NCI-H446 treated with DMSO at 0.1 percent for 48 hours (cell line): ENCODE data around the gene LIG1.

Experiments used
- DNase-seq: peaks from one replicate; lab custom pipeline; 2025; lab: John Stamatoyannopoulos, UW

LIG1 gene

DNA sequence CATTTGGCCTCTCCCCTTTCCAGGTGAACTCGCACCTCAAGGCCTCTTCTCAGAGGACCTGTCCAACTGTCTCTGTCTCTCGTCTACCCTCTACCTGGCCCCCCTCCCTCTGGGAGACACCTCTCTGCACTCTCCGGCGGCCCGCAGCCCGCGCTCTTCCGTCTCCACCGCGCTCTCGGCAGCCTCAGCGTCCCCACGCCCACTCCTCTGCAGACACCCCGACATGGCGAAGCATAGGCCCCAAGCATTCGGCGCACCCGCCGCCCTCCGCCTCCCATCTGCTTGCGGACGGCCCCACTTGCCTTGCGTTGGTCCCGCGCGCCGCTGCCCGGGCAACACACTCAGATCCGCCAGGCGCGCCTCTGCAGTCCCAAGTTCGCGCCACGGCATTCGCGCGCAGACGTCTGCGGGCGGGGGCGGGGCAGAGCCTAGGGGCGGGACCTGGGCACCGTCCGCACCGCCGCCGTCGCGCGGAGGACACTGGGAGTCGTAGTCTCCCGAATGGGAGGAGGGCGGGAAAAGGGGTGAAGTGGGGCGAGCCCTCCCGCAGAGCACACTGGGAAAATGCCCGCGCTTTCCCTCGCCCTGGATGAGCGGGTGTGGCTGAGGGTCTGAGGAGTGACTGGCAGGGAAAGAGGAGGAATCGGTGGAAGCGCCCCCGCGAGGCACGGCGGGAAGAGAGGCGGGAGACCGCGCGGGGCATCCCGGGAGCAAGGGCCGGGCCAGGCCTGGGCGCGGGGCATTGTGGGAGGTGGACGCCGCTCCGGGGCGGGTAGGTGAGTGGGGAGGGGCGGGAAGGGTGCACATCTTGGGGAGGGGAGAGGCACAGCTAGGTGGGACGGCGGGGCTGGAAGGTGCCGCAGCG lies at the start of gene LIG1, which contains the start of gene ZSWIM9:
TSS of gene LIG1 (minus strand) at position 406 of the 865 bp plus-strand sequence. CDS start 4,778 bp downstream, outside the sequence.
TSS of gene ZSWIM9 (plus strand) at position 742 of the 865 bp plus-strand sequence. CDS start 1,123 bp downstream, outside the sequence.
- peak; percentile 93 for DNase-seq

DNA sequence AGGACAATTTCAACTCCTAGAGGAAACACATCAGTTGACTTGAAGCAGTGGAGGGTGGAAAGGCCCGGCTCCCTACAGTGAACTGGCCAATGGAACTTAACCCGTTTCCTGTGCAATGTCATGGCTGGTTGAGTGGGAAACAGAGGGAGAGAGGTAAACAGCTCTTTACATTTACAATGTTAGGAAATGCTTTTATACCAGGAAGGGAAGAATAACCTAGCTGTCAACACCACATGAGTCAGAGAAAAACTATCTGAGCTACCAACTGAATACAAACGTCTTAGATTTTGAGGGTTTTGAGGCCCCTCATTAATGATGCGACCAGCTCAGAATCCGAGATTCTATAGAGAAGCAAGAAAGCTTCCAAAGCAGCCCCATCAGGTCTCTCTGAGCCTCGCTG lies 48.9 kb upstream of the LIG1 start:
- DNase-seq, result no peak

DNA sequence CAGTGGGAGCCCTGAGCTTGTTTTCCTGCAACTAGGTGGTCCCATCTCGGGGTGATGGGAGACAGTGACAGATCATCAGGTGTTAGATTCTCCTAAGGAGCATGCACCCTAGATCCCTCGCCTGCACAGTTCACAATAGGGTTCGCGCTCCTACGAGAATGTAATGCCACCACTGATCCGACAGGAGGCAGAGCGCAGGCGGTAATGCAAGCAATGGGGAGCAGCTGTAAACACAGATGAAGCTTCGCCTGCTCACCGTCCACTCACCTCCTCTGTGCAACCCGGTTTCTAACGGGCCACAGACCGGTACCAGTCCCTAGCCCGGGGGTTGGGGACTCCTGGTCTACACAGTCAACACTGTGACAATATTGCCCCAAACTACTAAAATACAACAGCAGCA lies 46.8 kb upstream of the LIG1 start:
- no peak for DNase-seq

DNA sequence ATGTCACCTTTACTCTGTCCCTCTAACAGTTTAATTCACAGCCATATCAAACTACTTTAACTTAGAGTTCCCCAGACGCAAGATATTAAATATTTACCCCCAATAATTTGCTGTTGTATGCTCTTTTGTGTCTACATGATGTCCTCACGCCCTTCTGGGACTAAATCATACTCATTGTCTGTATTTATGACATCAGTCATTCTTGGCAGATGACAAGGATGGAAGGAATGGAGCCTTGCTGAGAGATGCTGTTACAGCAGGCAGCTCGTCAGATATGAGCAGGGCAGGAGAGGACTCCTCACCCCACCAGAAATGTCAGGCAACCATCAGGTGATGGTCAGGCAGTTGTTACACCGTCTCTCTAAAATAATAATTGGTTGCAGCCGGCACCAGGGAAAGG lies 43.8 kb upstream of the LIG1 start:
- DNase-seq, result no peak

DNA sequence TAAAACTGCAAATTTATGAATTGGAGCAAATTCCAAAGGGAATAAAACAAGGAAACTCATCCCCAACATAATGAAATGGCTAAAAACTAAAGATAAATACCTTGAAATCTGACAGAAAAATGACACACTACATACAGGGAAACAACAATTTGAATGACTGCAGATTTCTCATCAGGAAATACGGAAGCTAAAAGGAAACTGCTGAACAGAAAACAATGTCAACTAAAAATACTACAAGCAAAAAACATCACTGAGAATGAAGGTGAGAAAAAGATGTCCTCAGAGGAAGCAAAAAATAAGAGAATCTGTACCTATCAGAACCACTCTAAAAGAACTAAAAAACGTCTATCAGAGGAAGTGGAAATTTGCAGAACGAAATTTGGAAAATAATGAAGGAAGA lies 39.9 kb upstream of the LIG1 start:
- no peak for DNase-seq

DNA sequence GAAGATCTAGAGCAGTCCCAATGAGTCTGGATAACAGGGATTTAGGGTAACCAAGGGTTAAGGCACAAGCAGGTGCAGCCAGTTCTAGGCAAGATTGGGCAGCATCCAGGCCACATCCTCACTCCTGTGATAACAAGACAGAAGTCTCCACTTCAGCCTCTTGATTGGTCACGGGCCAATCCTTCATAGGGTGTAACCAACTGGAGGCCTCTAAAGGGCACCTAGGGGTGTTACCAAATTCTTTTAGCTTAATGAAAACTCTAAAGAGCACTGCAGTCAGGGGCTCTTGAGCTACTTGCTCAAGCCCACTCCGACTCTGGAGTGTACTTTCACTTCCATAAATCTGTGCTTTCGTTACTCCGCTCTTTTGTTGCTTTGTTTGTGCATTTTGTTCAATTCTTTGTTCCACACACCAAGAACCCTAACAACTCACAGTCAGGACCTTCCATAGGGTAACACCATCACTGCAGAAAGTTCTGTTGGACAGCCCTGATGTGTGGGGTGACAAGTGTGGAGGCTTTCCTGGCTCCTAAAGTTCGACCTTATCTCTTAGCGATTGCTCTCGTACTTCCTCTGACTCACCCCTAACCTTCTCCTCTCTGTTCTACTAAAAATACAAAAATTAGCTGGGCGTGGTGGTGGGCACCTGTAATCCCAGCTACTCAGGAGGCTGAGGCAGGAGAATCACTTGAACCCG lies 36.4 kb upstream of the LIG1 start:
- no peak for DNase-seq

DNA sequence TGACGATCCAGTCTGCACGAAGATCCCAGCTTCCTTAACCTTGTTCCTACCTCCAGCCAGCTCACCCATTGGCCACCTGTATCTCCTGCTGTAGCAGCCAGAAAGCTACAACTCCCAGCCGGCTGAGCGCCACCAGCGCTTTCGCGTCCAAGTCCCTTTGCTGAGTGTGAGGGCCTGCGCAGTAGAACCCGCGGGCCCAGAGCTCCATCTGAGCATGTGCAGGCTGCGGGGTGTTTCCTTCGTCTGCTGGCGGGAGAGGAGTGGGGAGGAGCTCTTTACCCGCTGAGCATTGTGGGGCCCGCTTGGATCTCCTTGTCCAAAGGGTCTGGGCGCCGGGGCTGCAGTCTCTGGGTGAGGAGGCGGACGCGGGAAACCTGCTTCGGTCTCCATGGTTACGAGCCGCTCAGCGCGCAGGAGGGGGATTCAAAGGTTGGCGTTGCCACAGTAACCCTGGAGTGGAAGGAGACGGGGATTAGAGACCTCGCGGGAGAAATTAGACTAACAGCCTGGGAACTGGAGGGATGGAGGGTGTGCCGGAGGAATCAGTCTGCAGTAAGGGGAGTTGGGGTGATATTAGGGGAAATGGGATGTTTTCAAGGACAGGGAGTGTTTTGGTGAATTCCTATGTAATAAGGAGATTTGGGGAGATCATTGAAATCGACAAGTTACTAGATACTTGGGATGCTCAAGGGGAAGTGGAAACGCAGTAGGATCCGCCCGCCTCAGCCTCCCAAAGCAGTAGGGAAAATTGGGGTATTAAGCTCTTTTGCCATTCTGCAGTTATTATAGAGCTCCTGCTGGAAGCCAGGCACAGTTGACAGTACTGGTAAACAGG lies 33.9 kb upstream of the LIG1 start:
- peak; percentile 99 for DNase-seq

DNA sequence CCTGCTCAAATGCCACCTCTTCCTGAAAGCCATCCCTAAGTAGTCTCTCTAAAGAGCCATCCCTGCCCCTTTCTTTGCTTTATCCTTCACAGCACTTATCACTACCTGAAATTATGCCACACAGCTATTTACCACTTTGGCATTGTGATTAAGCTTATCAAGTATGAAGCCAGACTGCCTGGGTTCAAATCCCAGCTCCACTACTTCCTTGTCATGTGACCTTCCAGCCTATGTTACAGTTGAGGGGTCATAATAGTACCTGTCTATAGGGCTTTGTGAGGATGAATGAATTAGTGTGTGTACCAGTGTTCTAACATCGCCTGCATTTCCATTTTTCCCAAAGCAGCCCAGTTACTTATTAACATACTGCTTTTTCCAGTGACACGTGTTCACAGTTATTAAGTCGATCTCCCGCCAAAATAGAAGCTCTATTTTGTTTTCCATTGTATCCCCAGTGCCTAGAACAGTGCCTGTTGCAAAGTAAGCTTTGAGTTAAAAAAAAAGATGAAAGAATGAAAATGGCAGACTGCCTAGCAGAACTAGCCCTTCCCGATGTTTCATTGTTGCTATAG lies 33.2 kb upstream of the LIG1 start:
- DNase-seq, result no peak

DNA sequence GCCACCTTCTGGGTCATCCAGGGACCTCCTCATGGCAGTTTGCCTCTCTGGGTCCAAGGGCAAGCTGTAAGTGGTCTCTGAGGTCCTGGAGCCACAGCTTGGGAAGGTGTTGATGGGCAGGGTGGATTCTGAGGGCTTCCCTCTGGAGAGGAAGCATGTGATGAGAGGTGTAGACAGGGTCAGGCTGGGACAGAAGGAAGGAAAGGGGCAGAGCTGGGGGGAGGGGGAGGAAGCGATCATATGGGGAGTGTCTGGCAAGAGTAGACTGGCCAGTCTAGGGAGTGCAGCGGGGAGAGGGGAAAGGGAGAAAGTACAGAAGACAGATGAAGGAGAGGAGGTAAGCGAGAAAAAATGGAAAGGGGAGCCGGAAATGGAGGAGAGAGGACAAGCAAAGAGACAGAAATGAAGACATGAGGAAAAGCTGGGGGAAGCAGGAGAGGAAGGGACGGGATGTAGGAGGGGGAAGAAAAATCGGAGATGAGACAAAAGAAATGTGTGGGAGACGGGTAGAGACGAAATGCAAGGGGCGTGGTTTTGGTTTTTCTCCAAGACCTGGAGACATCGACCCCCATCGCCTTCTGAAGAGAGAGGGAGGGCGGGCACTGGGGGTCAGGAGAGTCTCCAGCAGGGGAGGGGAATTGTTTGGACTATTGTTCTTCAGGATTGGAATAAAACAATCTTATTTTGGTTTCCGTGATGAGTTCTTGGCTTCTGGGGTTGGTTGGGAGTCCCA lies 27.0 kb upstream of the LIG1 start:
- DNase-seq, result no peak

DNA sequence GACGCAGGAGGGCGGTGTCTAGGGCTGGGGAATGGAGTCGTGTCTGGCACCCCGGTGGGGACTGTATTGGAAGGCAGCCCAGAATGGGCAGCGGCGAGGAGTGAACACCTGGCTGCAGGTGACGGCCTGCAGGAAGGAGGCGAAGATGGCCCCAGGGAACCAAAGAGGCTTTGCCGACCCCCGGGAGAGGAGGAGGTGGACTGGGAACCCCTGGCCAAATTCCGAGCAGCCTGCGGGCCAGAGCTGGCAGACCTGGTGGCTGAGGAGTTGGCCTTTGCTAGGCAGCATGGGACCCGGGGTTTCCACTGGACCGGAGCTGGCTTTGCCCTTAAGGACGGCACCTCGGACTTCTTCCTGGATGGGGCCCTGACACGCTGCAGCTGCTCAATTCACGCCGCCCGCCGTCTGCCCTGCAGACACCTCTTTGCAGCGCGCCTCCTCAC lies 26.2 kb upstream of the LIG1 start:
- no peak for DNase-seq

DNA sequence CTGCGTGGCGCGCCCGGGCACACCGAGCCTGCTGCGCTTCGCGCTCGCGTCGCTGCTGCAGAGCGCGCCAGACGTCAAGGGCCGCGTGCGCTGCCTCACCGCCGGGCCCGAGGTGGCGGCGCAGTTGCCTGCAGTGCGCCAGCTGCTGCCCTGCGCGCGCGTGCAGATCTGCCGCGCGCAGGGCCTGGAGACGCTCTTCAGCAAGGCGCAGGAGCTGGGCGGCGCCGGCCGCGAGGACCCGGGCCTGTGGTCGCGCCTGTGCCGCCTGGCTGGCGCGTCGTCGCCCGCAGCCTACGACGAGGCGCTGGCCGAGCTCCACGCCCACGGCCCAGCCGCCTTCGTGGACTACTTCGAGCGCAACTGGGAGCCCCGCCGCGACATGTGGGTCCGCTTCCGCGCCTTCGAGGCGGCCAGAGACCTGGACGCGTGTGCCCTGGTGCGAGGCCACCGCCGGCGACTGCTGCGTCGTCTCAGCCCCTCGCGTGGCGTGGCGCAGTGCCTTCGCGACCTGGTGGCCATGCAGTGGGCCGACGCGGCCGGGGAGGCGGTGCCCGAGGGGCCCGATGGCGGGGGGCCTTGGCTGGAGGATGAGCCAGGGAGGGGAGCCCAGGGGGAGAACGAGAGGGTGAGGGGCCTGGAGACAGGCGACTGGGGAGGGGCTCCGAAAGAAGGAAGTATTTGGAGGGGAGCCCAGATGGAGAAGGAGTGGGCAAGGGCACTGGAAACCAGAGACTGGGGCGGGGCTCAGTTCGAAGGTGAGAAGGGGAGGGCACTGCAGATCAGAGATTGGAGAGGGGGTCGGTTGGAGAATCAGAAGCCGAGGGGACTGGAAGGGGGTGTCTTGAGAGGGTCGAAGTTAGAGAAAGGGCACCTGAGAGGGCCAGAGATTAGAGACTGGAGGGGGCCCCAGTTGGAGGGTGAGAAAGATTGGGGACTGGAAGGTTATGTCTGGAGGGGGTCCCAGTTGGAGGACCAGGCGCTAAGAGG lies 25.0 kb upstream of the LIG1 start:
- no peak for DNase-seq

DNA sequence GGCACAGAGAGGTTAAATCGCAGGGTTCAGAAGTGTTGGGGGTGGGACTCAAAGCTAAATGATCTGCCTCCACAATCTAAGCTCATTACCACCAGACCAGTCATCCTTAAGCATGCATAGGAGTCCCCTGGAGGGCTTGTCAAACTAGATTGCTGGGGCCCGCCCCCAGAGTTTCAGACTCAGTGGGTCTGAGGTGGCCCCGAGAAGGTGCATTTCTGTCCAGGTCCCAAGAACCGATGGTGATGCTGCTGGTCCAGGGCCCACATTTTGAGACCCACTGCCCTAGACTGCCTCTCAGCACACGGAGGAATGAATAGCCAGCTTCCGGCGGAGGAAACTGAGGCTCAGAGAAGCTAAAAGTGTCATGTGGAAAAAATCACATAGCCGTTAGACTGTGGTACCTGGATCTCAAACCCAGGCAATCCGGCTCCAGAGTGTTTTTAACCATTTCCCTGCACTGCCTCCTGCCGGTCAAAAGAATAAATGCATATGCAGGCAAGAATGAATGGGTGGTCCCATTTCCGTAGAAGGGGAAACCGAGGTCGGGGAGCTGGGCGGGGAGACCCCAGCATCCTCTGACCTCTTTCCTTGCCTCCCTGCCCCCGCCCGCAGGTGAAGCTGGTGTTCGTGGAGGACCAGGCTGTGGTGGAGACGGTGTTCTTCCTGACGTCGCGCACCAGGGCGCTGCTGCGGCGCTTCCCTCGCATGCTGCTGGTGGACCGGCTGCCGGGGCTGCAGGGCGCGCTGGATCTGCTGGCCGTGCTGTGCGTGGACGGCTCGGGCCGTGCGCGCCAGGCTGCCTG lies 24.1 kb upstream of the LIG1 start:
- no peak for DNase-seq

DNA sequence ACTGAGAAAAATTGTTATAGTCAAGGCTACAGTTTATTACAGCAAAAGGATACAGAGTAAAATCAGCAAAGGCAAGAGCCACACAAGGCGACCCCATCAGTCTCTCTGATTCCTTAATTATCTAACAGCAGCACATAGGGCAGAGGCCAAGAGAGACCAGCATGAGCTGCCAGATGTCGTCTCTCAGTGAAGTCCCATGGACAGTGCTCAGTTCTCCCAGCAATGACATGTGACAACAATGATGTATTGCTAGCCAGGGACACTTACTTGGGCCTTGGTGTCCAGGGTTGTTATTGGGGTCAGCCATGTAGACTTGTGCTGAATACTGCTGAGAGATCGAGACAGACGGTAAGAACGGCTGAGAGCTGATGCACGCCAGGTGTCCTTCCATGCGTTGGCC lies 22.6 kb upstream of the LIG1 start:
- DNase-seq, result no peak

DNA sequence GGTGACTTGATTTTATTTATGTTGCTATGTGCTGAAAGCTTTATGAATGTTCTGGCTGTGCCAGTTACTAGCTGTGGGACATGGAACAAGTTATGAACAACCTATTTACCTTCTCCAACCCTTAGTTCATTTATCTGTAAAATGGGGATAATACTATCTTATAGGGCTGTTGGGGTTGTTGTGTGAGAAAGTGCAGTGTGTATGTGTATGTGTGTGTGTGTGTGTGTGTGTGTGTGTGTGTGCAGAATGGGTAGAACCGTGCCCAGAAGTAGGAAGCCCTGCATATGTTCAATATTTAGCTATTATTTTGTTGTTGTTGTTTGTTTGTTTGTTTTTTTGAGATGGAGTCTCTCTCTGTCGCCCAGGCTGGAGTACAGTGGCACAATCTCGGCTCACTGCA lies 20.7 kb upstream of the LIG1 start:
- DNase-seq, result no peak

DNA sequence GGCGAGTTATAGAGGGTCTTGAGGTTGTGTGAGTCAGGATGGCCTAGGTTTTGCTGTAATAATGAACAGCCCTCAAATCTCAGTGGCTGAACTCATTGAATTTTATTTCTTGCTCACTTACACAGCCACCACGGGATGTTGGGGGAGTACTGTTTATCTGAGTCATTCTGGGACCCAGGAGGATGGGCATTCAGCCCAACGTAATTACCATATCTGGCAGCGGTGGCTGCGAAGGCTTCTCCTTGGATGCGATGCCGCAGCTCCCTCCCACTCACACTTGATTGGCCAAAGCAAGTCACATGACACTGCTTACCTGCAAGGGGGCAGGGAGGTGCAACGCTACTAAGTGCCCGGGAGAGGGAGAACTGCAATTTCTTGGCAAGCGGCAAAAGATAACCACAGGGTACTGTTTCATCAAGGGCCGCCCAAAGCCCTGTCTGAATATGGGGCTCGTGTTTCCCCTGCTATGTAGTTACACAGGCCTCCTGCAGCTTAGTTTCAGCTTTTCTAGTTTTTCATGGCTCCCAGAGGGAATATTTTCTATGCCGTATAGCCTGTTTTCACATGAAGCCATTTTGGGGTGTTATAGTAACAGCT lies 20.2 kb upstream of the LIG1 start:
- peak; percentile 71 for DNase-seq

DNA sequence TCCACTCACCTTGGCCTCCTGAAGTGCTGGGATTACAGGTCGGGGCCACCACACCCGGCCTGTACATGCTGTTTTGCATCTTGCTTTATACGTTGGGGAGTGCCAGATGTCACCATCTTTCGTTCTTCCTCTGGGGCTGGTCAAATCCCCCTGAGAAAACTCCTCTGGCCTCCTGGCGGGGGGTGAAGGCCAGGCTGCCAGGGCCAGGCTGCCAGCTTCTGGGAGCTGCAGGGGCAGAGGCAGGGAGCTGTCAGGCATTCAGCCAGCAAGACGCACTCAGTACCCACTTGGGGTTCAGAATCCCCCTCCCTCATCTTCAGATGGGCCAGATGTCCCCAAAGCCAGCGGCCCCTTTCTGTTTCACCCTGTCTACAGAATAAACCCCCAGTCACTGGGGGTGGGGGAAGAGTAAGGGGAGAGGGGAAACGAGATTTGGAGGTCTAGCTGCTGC lies 16.4 kb upstream of the LIG1 start:
- no peak for DNase-seq

DNA sequence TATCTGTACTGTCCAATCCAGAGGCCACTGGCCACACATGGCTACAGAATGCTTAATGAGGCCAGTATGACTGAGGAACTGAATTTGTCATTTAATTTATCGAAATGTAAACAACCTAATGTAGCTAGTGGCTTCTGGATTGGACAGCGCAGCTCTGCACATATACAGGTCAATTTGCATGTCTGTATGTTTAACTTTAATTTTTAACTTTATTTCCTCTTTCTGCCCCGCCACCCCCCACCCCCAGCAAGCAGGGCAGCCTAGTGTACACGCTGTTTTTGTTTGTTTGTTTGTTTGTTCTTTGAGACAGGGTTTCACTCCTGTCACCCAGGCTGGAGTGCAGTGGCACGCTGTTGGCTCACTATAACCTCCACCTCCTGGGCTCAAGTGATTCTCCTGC lies 15.9 kb upstream of the LIG1 start:
- DNase-seq, result no peak

DNA sequence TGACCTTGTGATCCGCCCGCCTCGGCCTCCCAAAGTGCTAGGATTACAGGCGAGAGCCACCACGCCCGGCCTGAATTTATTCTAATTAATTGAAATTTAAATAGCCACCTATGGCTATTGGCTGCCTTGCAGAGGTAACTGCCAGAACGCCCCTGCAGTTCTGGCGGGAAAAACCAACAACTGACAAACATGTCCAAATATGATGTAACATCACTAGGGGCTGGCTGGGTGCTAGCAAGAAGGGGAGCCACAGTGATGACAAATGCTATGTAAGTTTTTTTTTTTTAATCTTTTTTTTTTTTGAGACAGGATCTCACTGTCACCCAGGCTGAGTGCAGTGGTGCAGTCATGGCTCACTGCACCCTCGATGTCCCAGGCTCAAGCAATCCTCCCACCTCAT lies 13.2 kb upstream of the LIG1 start:
- no peak for DNase-seq

DNA sequence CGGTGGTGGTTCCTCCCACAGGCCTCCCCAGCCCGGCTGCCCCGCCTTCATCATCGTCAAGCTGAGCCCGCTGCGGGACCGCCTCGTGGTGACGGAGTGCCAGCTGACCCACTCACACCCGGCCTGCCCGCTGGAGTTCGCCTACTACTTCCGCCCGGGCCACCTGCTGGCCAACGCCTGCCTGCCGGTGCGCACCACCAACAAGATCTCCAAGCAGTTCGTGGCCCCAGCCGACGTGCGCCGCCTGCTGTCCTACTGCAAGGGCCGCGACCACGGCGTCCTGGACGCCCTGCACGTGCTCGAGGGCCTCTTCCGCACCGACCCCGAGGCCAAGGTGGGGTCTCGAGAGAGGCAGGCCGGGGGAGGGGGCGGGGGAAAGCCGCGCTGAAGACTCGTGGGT lies 12.3 kb upstream of the LIG1 start:
- no peak for DNase-seq
